WTC11 (cell line): ENCODE measurements around the gene ANKLE2. TPM values are rescaled to one million over a fixed set of nuclear protein-coding genes. Genes with fewer than 3 reads are reported as not detected.

ENCODE experiments used
- ATAC-seq: fragments of 200-7000 bp; cut with Tn5 transposase; 2 replicates; pipeline ENCODE4 v1.10.0; 2021; ENCODE audit warnings: mild to moderate bottlenecking, moderate library complexity
- CTCF ChIA-PET: fragments of 300-600 bp; sonication (Branson Sonifier 250); formaldehyde crosslinking; loops from one replicate; lab custom pipeline; 2021; ENCODE audit warnings: antibody characterized with exemption; lab: Charles Lee
- POLR2A ChIA-PET: fragments of 350-600 bp; sonication (Branson Sonifier 250); formaldehyde crosslinking; loops from one replicate; lab custom pipeline; 2021; ENCODE audit warnings: antibody characterized with exemption; lab: Charles Lee
- DNase-seq: peaks from one replicate; pipeline ENCODE4 v3.0.0; 2021; ENCODE audit warnings: low spot score
- H3K27ac Mint-ChIP-seq: 2 replicates; pipeline ENCODE4 v1.8.0; 2021; ENCODE audit warnings: mixed read lengths
- H3K27me3 Mint-ChIP-seq: 2 replicates; pipeline ENCODE4 v1.8.0; 2021; ENCODE audit warnings: low read depth, mild to moderate bottlenecking, moderate library complexity, mixed read lengths
- H3K36me3 Mint-ChIP-seq: 2 replicates; pipeline ENCODE4 v1.8.0; 2021; ENCODE audit warnings: mixed read lengths
- H3K4me1 Mint-ChIP-seq: 2 replicates; pipeline ENCODE4 v1.8.0; 2022; ENCODE audit warnings: mixed read lengths
- H3K4me3 Mint-ChIP-seq: 2 replicates; pipeline ENCODE4 v1.8.0; 2021; ENCODE audit warnings: mild to moderate bottlenecking, moderate library complexity, mixed read lengths
- H3K9me3 Mint-ChIP-seq: 2 replicates; pipeline ENCODE4 v1.8.0; 2021; ENCODE audit warnings: mixed read lengths
- ELF4 ChIP-seq: sonication (generic); formaldehyde crosslinking; IDR thresholded peaks from 2 replicates; pipeline ENCODE4 v1.8.1; 2022; ENCODE audit warnings: low read depth, mild to moderate bottlenecking, moderate library complexity, missing genetic modification reagents
- ESRRA ChIP-seq: sonication (generic); formaldehyde crosslinking; IDR thresholded peaks from 2 replicates; pipeline ENCODE4 v1.8.1; 2022; ENCODE audit warnings: mild to moderate bottlenecking, missing genetic modification reagents, borderline replicate concordance
- ETV6 ChIP-seq: sonication (generic); formaldehyde crosslinking; IDR thresholded peaks from 2 replicates; pipeline ENCODE4 v1.8.1; 2022; ENCODE audit warnings: mild to moderate bottlenecking, missing genetic modification reagents
- GABPB1 ChIP-seq: sonication (generic); formaldehyde crosslinking; IDR thresholded peaks from 2 replicates; pipeline ENCODE4 v1.8.1; 2023; ENCODE audit warnings: mild to moderate bottlenecking, missing genetic modification reagents
- JAZF1 ChIP-seq: fragments of 250-450 bp; sonication (Bioruptor Pico); IDR thresholded peaks from 2 replicates; pipeline ENCODE4 v1.9.0; 2021; ENCODE audit warnings: moderate library complexity, mild to moderate bottlenecking, inconsistent platforms
- MXD4 ChIP-seq: fragments of 250-450 bp; sonication (Bioruptor Pico); IDR thresholded peaks from 2 replicates; pipeline ENCODE4 v1.8.0; 2021; ENCODE audit warnings: mild to moderate bottlenecking, moderate library complexity, borderline replicate concordance
- NFYB ChIP-seq: sonication (generic); formaldehyde crosslinking; conservative IDR thresholded peaks from 2 replicates; pipeline ENCODE4 v1.8.0; 2022; ENCODE audit warnings: low read depth, missing genetic modification reagents
- OVOL2 ChIP-seq: fragments of 250-450 bp; sonication (Bioruptor Pico); IDR thresholded peaks from 2 replicates; pipeline ENCODE4 v1.9.0; 2021; ENCODE audit warnings: mild to moderate bottlenecking, borderline replicate concordance
- SP1 ChIP-seq: sonication (generic); formaldehyde crosslinking; conservative IDR thresholded peaks from 2 replicates; pipeline ENCODE4 v1.8.1; 2022; ENCODE audit warnings: missing genetic modification reagents
- TP53 ChIP-seq: sonication (generic); formaldehyde crosslinking; IDR thresholded peaks from 2 replicates; pipeline ENCODE4 v1.8.1; 2023; ENCODE audit warnings: mild to moderate bottlenecking, missing genetic modification reagents
- ZBTB21 ChIP-seq: sonication (generic); formaldehyde crosslinking; IDR thresholded peaks from 2 replicates; pipeline ENCODE4 v1.8.1; 2023; ENCODE audit warnings: mild to moderate bottlenecking, missing genetic modification reagents, borderline replicate concordance
- ZNF317 ChIP-seq: sonication (generic); formaldehyde crosslinking; IDR thresholded peaks from 2 replicates; pipeline ENCODE4 v1.8.1; 2023; ENCODE audit warnings: low read depth, mild to moderate bottlenecking, moderate library complexity, missing genetic modification reagents, borderline replicate concordance
- total RNA-seq: library from RNA; stranded (reverse); gene quantifications from 3 replicates; pipeline ENCODE4 v1.2.3, GENCODE V29; 2021
- TF ChIP-seq, protein P1 (sequence below): sonication (generic); formaldehyde crosslinking; IDR thresholded peaks from 2 replicates; pipeline ENCODE4 v1.8.1; 2023; ENCODE audit warnings: mild to moderate bottlenecking, moderate library complexity, missing genetic modification reagents
- TF ChIP-seq, protein P2 (sequence below): sonication (generic); formaldehyde crosslinking; IDR thresholded peaks from 2 replicates; pipeline ENCODE4 v1.8.0; 2022; ENCODE audit warnings: mild to moderate bottlenecking, missing genetic modification reagents
- TF ChIP-seq, protein P3 (sequence below): fragments of 250-450 bp; sonication (Bioruptor Pico); IDR thresholded peaks from 2 replicates; pipeline ENCODE4 v2.1.2; 2022; ENCODE audit warnings: mild to moderate bottlenecking, moderate library complexity
- TF ChIP-seq, protein P4 (sequence below): fragments of 250-450 bp; sonication (Bioruptor Pico); IDR thresholded peaks from 2 replicates; pipeline ENCODE4 v1.9.0; 2021; ENCODE audit warnings: mild to moderate bottlenecking, borderline replicate concordance
- TF ChIP-seq, protein P5 (sequence below): fragments of 250-450 bp; sonication (Bioruptor Pico); IDR thresholded peaks from 2 replicates; pipeline ENCODE4 v1.9.0; 2021; ENCODE audit warnings: moderate library complexity, mild to moderate bottlenecking, inconsistent platforms, borderline replicate concordance
- TF ChIP-seq, protein P6 (sequence below): sonication (generic); formaldehyde crosslinking; conservative IDR thresholded peaks from 2 replicates; pipeline ENCODE4 v1.8.1; 2023; ENCODE audit warnings: mild to moderate bottlenecking, low read depth, missing genetic modification reagents, moderate library complexity
- TF ChIP-seq, protein P7 (sequence below): sonication (generic); formaldehyde crosslinking; IDR thresholded peaks from 2 replicates; pipeline ENCODE4 v1.8.1; 2022; ENCODE audit warnings: missing genetic modification reagents, borderline replicate concordance

The ANKLE2 gene
- total RNA-seq, 1 experiment from 2014 or later: 63.8 TPM

DNA sequence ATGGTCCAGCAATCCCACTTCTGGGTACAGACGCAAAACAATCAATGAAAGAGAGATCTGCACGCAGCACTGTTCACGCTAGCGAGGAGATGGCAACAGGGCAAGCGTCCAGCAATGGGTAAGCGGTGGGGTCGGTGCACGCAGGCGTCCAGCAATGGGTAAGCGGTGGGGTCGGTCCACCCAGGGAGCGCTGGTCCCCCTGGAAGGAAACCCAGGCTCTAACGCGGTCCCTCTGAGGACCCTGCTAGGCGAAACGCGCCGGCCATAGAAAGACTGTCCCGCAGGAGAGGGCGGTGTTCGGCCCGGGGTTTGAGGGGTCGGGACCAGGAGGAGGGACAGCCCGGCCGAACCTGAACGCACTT lies 51.6 kb downstream of the ANKLE2 start (continued):
- TF ChIP-seq, protein P1, sequence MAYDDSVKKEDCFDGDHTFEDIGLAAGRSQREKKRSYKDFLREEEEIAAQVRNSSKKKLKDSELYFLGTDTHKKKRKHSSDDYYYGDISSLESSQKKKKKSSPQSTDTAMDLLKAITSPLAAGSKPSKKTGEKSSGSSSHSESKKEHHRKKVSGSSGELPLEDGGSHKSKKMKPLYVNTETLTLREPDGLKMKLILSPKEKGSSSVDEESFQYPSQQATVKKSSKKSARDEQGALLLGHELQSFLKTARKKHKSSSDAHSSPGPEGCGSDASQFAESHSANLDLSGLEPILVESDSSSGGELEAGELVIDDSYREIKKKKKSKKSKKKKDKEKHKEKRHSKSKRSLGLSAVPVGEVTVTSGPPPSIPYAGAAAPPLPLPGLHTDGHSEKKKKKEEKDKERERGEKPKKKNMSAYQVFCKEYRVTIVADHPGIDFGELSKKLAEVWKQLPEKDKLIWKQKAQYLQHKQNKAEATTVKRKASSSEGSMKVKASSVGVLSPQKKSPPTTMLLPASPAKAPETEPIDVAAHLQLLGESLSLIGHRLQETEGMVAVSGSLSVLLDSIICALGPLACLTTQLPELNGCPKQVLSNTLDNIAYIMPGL (CRISPR knock-in tag): peak; percentile 68; the same call in 1 of the 2 replicates
- TF ChIP-seq ZNF317 (CRISPR knock-in tag) (no peak), ESRRA (no peak), MXD4 (CRISPR knock-in tag) (no peak), ETV6 (CRISPR knock-in tag) (no peak), NFYB (CRISPR knock-in tag) (0 out of 2 replicates have a peak, but pooled peaks have one; percentile 11)
- TF ChIP-seq, all 79 proteins: peak for 5

DNA sequence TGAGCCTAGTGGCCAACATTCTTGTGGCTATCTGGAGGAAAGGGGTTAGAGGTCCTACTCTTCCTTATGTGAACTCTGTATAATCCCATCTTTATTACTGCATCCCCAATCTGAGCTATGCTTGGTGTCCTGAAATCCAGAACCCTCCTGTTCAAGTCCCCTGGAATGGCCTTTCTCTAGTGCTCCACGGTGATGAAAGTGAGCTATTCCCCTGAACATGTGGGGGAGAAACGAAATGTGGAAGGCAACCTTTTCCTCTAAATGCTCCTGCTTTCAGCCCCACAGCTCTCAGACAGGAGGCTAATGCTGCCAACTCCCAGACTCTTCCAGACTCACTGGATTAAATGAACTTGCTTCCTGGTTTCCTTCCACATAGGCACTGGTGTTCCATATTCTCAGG lies 53.5 kb downstream of the ANKLE2 start:
- Mint-ChIP-seq H3K9me3 (peaks cover 10% of the 10 kb centered on the region), H3K4me1 (peaks cover 18% of the 10 kb centered on the region), H3K27me3 (no peaks in the 10 kb centered on the region), H3K4me3 (no peak overlapping the region), H3K36me3 (peaks cover 3% of the 10 kb centered on the region; the same call in 1 of the 2 replicates), H3K27ac (peak overlapping the region; percentile 17; the same call in 1 of the 2 replicates)
- ATAC-seq: no peak
- CTCF ChIA-PET: interaction anchor here (0.6 to 1.7 kb wide), 2 partner anchors 61 to 68 kb away, joined by 3 to 4 read pairs; no protein-coding TSS in a partner anchor
- DNase-seq: no peak
- POLR2A ChIA-PET: no interaction called here
- TF ChIP-seq, protein P2, sequence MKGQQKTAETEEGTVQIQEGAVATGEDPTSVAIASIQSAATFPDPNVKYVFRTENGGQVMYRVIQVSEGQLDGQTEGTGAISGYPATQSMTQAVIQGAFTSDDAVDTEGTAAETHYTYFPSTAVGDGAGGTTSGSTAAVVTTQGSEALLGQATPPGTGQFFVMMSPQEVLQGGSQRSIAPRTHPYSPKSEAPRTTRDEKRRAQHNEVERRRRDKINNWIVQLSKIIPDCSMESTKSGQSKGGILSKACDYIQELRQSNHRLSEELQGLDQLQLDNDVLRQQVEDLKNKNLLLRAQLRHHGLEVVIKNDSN (CRISPR knock-in tag): no peak
- TF ChIP-seq ZBTB21 (CRISPR knock-in tag): no peak
- TF ChIP-seq, protein P3, sequence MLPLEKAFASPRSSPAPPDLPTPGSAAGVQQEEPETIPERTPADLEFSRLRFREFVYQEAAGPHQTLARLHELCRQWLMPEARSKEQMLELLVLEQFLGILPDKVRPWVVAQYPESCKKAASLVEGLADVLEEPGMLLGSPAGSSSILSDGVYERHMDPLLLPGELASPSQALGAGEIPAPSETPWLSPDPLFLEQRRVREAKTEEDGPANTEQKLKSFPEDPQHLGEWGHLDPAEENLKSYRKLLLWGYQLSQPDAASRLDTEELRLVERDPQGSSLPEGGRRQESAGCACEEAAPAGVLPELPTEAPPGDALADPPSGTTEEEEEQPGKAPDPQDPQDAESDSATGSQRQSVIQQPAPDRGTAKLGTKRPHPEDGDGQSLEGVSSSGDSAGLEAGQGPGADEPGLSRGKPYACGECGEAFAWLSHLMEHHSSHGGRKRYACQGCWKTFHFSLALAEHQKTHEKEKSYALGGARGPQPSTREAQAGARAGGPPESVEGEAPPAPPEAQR: no peak
- TF ChIP-seq SP1: no peak
- TF ChIP-seq TP53: no peak
- TF ChIP-seq, protein P4, sequence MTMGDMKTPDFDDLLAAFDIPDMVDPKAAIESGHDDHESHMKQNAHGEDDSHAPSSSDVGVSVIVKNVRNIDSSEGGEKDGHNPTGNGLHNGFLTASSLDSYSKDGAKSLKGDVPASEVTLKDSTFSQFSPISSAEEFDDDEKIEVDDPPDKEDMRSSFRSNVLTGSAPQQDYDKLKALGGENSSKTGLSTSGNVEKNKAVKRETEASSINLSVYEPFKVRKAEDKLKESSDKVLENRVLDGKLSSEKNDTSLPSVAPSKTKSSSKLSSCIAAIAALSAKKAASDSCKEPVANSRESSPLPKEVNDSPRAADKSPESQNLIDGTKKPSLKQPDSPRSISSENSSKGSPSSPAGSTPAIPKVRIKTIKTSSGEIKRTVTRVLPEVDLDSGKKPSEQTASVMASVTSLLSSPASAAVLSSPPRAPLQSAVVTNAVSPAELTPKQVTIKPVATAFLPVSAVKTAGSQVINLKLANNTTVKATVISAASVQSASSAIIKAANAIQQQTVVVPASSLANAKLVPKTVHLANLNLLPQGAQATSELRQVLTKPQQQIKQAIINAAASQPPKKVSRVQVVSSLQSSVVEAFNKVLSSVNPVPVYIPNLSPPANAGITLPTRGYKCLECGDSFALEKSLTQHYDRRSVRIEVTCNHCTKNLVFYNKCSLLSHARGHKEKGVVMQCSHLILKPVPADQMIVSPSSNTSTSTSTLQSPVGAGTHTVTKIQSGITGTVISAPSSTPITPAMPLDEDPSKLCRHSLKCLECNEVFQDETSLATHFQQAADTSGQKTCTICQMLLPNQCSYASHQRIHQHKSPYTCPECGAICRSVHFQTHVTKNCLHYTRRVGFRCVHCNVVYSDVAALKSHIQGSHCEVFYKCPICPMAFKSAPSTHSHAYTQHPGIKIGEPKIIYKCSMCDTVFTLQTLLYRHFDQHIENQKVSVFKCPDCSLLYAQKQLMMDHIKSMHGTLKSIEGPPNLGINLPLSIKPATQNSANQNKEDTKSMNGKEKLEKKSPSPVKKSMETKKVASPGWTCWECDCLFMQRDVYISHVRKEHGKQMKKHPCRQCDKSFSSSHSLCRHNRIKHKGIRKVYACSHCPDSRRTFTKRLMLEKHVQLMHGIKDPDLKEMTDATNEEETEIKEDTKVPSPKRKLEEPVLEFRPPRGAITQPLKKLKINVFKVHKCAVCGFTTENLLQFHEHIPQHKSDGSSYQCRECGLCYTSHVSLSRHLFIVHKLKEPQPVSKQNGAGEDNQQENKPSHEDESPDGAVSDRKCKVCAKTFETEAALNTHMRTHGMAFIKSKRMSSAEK (CRISPR knock-in tag): no peak
- TF ChIP-seq, protein P5, sequence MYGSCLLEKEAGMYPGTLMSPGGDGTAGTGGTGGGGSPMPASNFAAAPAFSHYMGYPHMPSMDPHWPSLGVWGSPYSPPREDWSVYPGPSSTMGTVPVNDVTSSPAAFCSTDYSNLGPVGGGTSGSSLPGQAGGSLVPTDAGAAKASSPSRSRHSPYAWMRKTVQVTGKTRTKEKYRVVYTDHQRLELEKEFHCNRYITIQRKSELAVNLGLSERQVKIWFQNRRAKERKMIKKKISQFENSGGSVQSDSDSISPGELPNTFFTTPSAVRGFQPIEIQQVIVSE (CRISPR knock-in tag): no peak
- TF ChIP-seq, protein P6, sequence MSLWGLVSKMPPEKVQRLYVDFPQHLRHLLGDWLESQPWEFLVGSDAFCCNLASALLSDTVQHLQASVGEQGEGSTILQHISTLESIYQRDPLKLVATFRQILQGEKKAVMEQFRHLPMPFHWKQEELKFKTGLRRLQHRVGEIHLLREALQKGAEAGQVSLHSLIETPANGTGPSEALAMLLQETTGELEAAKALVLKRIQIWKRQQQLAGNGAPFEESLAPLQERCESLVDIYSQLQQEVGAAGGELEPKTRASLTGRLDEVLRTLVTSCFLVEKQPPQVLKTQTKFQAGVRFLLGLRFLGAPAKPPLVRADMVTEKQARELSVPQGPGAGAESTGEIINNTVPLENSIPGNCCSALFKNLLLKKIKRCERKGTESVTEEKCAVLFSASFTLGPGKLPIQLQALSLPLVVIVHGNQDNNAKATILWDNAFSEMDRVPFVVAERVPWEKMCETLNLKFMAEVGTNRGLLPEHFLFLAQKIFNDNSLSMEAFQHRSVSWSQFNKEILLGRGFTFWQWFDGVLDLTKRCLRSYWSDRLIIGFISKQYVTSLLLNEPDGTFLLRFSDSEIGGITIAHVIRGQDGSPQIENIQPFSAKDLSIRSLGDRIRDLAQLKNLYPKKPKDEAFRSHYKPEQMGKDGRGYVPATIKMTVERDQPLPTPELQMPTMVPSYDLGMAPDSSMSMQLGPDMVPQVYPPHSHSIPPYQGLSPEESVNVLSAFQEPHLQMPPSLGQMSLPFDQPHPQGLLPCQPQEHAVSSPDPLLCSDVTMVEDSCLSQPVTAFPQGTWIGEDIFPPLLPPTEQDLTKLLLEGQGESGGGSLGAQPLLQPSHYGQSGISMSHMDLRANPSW (CRISPR knock-in tag): no peak
- TF ChIP-seq GABPB1: no peak
- TF ChIP-seq, protein P7, sequence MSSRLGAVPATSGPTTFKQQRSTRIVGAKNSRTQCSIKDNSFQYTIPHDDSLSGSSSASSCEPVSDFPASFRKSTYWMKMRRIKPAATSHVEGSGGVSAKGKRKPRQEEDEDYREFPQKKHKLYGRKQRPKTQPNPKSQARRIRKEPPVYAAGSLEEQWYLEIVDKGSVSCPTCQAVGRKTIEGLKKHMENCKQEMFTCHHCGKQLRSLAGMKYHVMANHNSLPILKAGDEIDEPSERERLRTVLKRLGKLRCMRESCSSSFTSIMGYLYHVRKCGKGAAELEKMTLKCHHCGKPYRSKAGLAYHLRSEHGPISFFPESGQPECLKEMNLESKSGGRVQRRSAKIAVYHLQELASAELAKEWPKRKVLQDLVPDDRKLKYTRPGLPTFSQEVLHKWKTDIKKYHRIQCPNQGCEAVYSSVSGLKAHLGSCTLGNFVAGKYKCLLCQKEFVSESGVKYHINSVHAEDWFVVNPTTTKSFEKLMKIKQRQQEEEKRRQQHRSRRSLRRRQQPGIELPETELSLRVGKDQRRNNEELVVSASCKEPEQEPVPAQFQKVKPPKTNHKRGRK (CRISPR knock-in tag): no peak
- TF ChIP-seq OVOL2 (CRISPR knock-in tag): no peak
- TF ChIP-seq ELF4 (CRISPR knock-in tag): no peak
- no peak for TF ChIP-seq JAZF1 (CRISPR knock-in tag)
